Gastroesophageal sphincter (tissue), 3 donors: Measurements from ENCODE around the gene MED10.

Source experiments
- CTCF ChIP-seq, 4 experiments: fragments of 200-600 bp in 2 of 4; fragments of 450-650 bp in 2 of 4; sonication (generic) in 1 of 4; IDR thresholded peaks; one replicate each; pipeline ENCODE4 v1.5.1; 2017 to 2019; ENCODE audit warnings: antibody characterized with exemption in 4 of 4, mild to moderate bottlenecking in 2 of 4, moderate library complexity in 2 of 4
- POLR2A ChIP-seq, 2 donors: fragments of 450-650 bp; IDR thresholded peaks; one replicate each; pipeline ENCODE4 v1.6.1; 2017; ENCODE audit warnings: antibody characterized with exemption in 2 of 2, mild to moderate bottlenecking in 2 of 2, moderate library complexity in 1 of 2
- POLR2AphosphoS5 ChIP-seq: sonication (generic); formaldehyde crosslinking; IDR thresholded peaks from one replicate; pipeline ENCODE4 v1.6.1; 2017; ENCODE audit warnings: antibody characterized with exemption

GRCh38 chr5:6370580-6370979 is 7.8 kb downstream of the MED10 start:
- TF ChIP-seq POLR2A (IDR thresholded peaks at IDR 0.05) (no peak), CTCF (IDR thresholded peaks at IDR 0.05) (no peak), POLR2AphosphoS5 (no peak)
